ENCODE measurements around the gene SRF. TPM values are rescaled to one million over a fixed set of nuclear protein-coding genes. Genes with fewer than 3 reads are reported as not detected.

SRF gene
- total RNA-seq, result 42.2 to 43.9 TPM (median 42.7 TPM) in 3 replicates
- long read RNA-seq, full-length matches to known transcripts, result 27 of 38 reads
- long read RNA-seq, partial matches to known transcripts, result 1 of 38 reads
- long read RNA-seq, other reads (novel, unspliced or antisense), result 10 of 38 reads

- Mint-ChIP-seq H3K36me3 (ENCODE audit: low read depth) (peaks cover 10% of the 10 kb centered on the region), H3K27ac (ENCODE audit: unreplicated experiment) (peak within 1 kb of the TSS; percentile 97), H3K4me3 (ENCODE audit: unreplicated experiment) (peak within 1 kb of the TSS; percentile 97), H3K4me1 (ENCODE audit: low read depth) (peaks cover 35% of the 10 kb centered on the region), H3K27me3 (ENCODE audit: low read depth) (no peaks in the 10 kb centered on the region), H3K9me3 (ENCODE audit: low read depth) (no peaks in the 10 kb centered on the region)
- TF ChIP-seq CTCF (IDR thresholded peaks at IDR 0.05), result peak; percentile 88
- DNase-seq (ENCODE audit: low spot score), result peak; percentile 99
Measured at GRCh38 chr6:43170931-43171706, at the start of gene SRF. SRF (plus strand) TSS chr6:43171269; CDS start chr6:43171657, 388 bp downstream.

- Mint-ChIP-seq H3K27me3 (ENCODE audit: low read depth) (no peaks in the 10 kb centered on the region), H3K27ac (ENCODE audit: unreplicated experiment) (peak overlapping the region; percentile 97), H3K36me3 (ENCODE audit: low read depth) (no peaks in the 10 kb centered on the region), H3K9me3 (ENCODE audit: low read depth) (no peaks in the 10 kb centered on the region), H3K4me3 (ENCODE audit: unreplicated experiment) (no peak overlapping the region), H3K4me1 (ENCODE audit: low read depth) (peaks cover 89% of the 10 kb centered on the region)
- no peak for TF ChIP-seq CTCF (IDR thresholded peaks at IDR 0.05)
- DNase-seq (ENCODE audit: low spot score), result peak; percentile 65
Measured at GRCh38 chr6:43122146-43122545, 48.9 kb upstream of the SRF start.

GRCh38 chr6:43123461-43124314, 47.4 kb upstream of the SRF start:
- H3K36me3 Mint-ChIP-seq (ENCODE audit: low read depth), result no peaks in the 10 kb centered on the region
- H3K4me1 Mint-ChIP-seq (ENCODE audit: low read depth), result peaks cover 95% of the 10 kb centered on the region
- H3K27me3 Mint-ChIP-seq (ENCODE audit: low read depth), result no peaks in the 10 kb centered on the region
- H3K27ac Mint-ChIP-seq (ENCODE audit: unreplicated experiment), result peak overlapping the region; percentile 97
- no peak overlapping the region for H3K4me3 Mint-ChIP-seq (ENCODE audit: unreplicated experiment)
- peak; percentile 81 for DNase-seq (ENCODE audit: low spot score)
- no peaks in the 10 kb centered on the region for H3K9me3 Mint-ChIP-seq (ENCODE audit: low read depth)
- no peak for TF ChIP-seq CTCF (IDR thresholded peaks at IDR 0.05)

- peak overlapping the region; percentile 97 for H3K27ac Mint-ChIP-seq (ENCODE audit: unreplicated experiment)
Measured at GRCh38 chr6:43124481-43124880, 46.6 kb upstream of the SRF start.

More at GRCh38 chr6:43124481-43124880, 46.6 kb upstream of the SRF start:
- H3K4me3 Mint-ChIP-seq (ENCODE audit: unreplicated experiment), result no peak overlapping the region
- no peaks in the 10 kb centered on the region for H3K9me3 Mint-ChIP-seq (ENCODE audit: low read depth)
- H3K27me3 Mint-ChIP-seq (ENCODE audit: low read depth), result no peaks in the 10 kb centered on the region
- no peaks in the 10 kb centered on the region for H3K36me3 Mint-ChIP-seq (ENCODE audit: low read depth)
- peak; percentile 62 for DNase-seq (ENCODE audit: low spot score)
- TF ChIP-seq CTCF (IDR thresholded peaks at IDR 0.05), result no peak
- peaks cover 96% of the 10 kb centered on the region for H3K4me1 Mint-ChIP-seq (ENCODE audit: low read depth)
